Ishikawa (cell line): ENCODE data around the gene OR9I1.

ENCODE experiments used
- CEBPB ChIP-seq: IDR thresholded peaks from 2 replicates; pipeline ENCODE4 v1.6.1; 2012
- CREB1 ChIP-seq: IDR thresholded peaks from 2 replicates; pipeline ENCODE4 v1.6.1; 2012; ENCODE audit warnings: low read depth
- EGR1 ChIP-seq: IDR thresholded peaks from 2 replicates; pipeline ENCODE4 v1.6.1; 2012
- EP300 ChIP-seq: IDR thresholded peaks from 2 replicates; pipeline ENCODE4 v1.6.1; 2012; ENCODE audit warnings: borderline replicate concordance
- FOXM1 ChIP-seq: IDR thresholded peaks from 2 replicates; pipeline ENCODE4 v1.6.1; 2012; ENCODE audit warnings: low read depth, borderline replicate concordance
- NFIC ChIP-seq: IDR thresholded peaks from 2 replicates; pipeline ENCODE4 v1.6.1; 2012
- RAD21 ChIP-seq: IDR thresholded peaks from 2 replicates; pipeline ENCODE4 v1.6.1; 2012; ENCODE audit warnings: low read depth
- TAF1 ChIP-seq: IDR thresholded peaks from 2 replicates; pipeline ENCODE4 v1.6.1; 2012; ENCODE audit warnings: low read depth, mild to moderate bottlenecking
- TCF12 ChIP-seq: IDR thresholded peaks from 2 replicates; pipeline ENCODE4 v1.6.1; 2012; ENCODE audit warnings: low read depth
- TEAD4 ChIP-seq: IDR thresholded peaks from 2 replicates; pipeline ENCODE4 v1.6.1; 2012
- YY1 ChIP-seq: IDR thresholded peaks from 2 replicates; pipeline ENCODE4 v1.6.1; 2012; ENCODE audit warnings: low read depth
- ZBTB7A ChIP-seq: IDR thresholded peaks from 2 replicates; pipeline ENCODE4 v1.6.1; 2012; ENCODE audit warnings: low read depth
- TF ChIP-seq, protein P1 (sequence below): IDR thresholded peaks from 2 replicates; pipeline ENCODE4 v1.6.1; 2012
- TF ChIP-seq, protein P2 (sequence below): IDR thresholded peaks from 2 replicates; pipeline ENCODE4 v1.6.1; 2012; ENCODE audit warnings: low read depth, mild to moderate bottlenecking
- TF ChIP-seq, protein P3 (sequence below): IDR thresholded peaks from 2 replicates; pipeline ENCODE4 v1.6.1; 2012

Gene OR9I1

DNA sequence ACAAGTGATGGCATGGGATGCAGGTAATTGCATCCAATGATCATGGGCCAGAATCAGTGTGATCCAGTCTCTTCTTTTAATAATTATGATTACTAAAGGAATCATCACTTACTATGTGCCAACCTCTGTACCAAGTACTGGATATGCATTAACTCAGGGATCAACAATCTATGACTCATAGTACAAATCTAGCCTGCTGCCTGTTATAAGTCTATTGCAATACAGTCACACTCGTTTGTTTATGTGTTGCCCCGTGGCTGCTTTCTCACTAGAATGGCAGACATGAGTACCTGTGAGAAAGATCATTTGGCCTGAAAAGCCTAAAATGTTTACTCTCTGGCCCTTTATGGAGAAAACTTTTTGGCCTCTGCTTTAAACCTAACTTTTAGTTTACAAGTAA is 49.5 kb downstream of the OR9I1 start:
- no peak for TF ChIP-seq CREB1
- TF ChIP-seq, protein P1, sequence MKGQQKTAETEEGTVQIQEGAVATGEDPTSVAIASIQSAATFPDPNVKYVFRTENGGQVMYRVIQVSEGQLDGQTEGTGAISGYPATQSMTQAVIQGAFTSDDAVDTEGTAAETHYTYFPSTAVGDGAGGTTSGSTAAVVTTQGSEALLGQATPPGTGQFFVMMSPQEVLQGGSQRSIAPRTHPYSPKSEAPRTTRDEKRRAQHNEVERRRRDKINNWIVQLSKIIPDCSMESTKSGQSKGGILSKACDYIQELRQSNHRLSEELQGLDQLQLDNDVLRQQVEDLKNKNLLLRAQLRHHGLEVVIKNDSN = no peak
- no peak for TF ChIP-seq TAF1
- TF ChIP-seq EP300 = no peak
- TF ChIP-seq, protein P2, sequence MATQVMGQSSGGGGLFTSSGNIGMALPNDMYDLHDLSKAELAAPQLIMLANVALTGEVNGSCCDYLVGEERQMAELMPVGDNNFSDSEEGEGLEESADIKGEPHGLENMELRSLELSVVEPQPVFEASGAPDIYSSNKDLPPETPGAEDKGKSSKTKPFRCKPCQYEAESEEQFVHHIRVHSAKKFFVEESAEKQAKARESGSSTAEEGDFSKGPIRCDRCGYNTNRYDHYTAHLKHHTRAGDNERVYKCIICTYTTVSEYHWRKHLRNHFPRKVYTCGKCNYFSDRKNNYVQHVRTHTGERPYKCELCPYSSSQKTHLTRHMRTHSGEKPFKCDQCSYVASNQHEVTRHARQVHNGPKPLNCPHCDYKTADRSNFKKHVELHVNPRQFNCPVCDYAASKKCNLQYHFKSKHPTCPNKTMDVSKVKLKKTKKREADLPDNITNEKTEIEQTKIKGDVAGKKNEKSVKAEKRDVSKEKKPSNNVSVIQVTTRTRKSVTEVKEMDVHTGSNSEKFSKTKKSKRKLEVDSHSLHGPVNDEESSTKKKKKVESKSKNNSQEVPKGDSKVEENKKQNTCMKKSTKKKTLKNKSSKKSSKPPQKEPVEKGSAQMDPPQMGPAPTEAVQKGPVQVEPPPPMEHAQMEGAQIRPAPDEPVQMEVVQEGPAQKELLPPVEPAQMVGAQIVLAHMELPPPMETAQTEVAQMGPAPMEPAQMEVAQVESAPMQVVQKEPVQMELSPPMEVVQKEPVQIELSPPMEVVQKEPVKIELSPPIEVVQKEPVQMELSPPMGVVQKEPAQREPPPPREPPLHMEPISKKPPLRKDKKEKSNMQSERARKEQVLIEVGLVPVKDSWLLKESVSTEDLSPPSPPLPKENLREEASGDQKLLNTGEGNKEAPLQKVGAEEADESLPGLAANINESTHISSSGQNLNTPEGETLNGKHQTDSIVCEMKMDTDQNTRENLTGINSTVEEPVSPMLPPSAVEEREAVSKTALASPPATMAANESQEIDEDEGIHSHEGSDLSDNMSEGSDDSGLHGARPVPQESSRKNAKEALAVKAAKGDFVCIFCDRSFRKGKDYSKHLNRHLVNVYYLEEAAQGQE = no peak
- TF ChIP-seq CEBPB = no peak
- TF ChIP-seq NFIC = no peak
- TF ChIP-seq, protein P3, sequence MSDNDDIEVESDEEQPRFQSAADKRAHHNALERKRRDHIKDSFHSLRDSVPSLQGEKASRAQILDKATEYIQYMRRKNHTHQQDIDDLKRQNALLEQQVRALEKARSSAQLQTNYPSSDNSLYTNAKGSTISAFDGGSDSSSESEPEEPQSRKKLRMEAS = no peak
- no peak for TF ChIP-seq FOXM1
- no peak for TF ChIP-seq RAD21
- TF ChIP-seq ZBTB7A = no peak
- TF ChIP-seq TCF12 = no peak
- TF ChIP-seq TEAD4 = no peak

DNA sequence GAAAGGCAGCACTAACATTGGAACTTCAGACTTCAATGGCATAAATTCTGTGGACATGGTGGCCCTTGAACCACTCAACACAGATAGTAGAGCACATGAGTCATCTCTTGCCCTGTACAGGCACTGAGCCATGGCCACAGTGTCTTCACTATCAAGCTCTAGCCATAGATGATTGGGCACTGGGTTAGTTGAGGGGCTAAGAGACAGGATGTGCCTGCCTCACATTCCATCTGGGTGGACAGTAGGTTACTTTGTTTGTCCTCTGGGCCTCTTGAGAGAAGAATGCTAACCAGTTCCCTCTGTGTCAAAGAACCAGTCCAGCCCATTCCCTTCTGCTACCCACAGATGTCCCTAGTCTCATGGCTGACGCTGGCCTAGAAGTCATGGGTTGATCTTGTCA is 54.7 kb downstream of the OR9I1 start:
- TF ChIP-seq, protein P1 = no peak
- no peak for TF ChIP-seq TCF12

DNA sequence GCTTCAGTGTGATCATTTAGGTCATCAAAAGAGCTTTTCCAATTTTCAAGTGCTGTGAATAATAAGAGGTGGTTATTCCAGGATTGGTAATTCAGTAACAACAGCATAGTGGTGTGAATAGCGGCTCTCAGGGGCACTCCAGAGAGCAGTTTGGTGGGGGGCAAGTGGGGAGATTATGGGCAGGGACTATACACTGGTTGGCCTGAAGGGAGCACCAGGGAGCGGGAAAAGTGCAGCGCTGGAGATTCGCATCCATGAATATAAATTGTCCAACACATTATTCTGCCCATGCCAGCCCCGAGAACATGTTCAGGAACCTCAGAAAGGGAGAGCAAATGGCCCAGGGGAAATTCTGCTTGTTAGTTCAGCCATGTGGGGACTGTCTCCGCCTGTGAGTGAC is 56.7 kb downstream of the OR9I1 start:
- TF ChIP-seq TCF12 (no peak), ZBTB7A (no peak), EP300 (no peak), EGR1 (no peak), YY1 (no peak), RAD21 (no peak), CEBPB (no peak), FOXM1 (no peak), NFIC (no peak)
- TF ChIP-seq, protein P3 = no peak
- TF ChIP-seq, protein P1 = no peak
- TF ChIP-seq, protein P2 = no peak

DNA sequence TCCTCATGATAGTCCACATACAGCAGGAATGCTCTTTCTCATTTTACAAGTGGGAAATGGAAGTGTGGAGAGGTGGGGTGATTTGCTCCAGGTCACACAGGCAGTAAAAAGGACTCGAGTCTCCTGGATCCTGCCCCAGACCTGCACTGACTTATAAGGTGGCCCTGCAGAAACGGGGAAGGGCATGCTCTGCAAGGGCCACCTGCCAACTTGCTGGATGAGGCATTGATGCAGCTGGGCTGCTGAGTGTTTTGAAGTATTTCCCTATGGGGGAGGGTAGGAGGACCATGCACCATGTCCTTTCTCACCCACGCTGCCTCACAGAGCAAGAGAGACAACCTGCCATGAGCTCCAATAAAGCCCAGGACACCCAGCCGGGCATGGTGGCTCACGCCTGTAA is 57.6 kb downstream of the OR9I1 start:
- TF ChIP-seq RAD21 (no peak), YY1 (no peak), CREB1 (no peak), EP300 (no peak), FOXM1 (no peak), ZBTB7A (no peak), NFIC (no peak)
- TF ChIP-seq, protein P3 = no peak
